HCT116 (cell line): ENCODE data around the gene KRT33A. TPM values are rescaled to one million over a fixed set of nuclear protein-coding genes. Genes with fewer than 3 reads are reported as not detected.

Source experiments
- ATAC-seq: fragments of 200-7000 bp; cut with Tn5 transposase; 2 replicates; pipeline ENCODE4 v1.9.1; 2020; ENCODE audit warnings: mild to moderate bottlenecking, moderate library complexity
- BruUV-seq: library from RNA; stranded (reverse); fragments of 400-500 nt; replicated peaks from 2 replicates; lab custom pipeline; 2021; lab: Mats Ljungman, UMichigan
- CTCF ChIA-PET: fragments of 300-600 bp; sonication (Branson Sonifier 250); formaldehyde crosslinking; loops from one replicate; lab custom pipeline; 2021; ENCODE audit warnings: antibody characterized with exemption; lab: Charles Lee
- POLR2A ChIA-PET: fragments of 300-600, 350-600 bp; sonication (Branson Sonifier 250); formaldehyde crosslinking; loops from one replicate; lab custom pipeline; 2021; ENCODE audit warnings: antibody characterized with exemption; lab: Charles Lee
- RAD21 ChIA-PET, 2 experiments: fragments of 300-600 bp; sonication (Branson Sonifier 250); formaldehyde crosslinking; loops; one replicate each; lab custom pipeline; 2023; ENCODE audit warnings: low total read pairs in 2 of 2; ENCODE audit not compliant: uncharacterized antibody in 2 of 2, unreplicated experiment in 2 of 2, low non-redundant PET in 1 of 2; lab: Charles Lee
- DNase-seq: peaks from one replicate; pipeline ENCODE4 v3.0.0-alpha.2; 2010; ENCODE audit warnings: low read depth, low spot score
- H2AFZ ChIP-seq: fragments of 200-600 bp; shearing (Covaris generic), sonication (generic); 2 replicates; pipeline ENCODE4 v1.6.1; 2017; ENCODE audit warnings: low read depth, mixed run types, mixed read lengths, antibody characterized with exemption, low read length; ENCODE audit not compliant: poor library complexity, severe bottlenecking
- H3K27ac ChIP-seq: 2 replicates; pipeline ENCODE4 v1.5.1; 2012; ENCODE audit warnings: low read depth, low read length
- H3K27me3 ChIP-seq: fragments of 200-600 bp; sonication (generic); 2 replicates; pipeline ENCODE4 v1.6.1; 2016; ENCODE audit warnings: mixed run types, low read length, mixed read lengths; ENCODE audit not compliant: insufficient read depth
- H3K36me3 ChIP-seq, 2 experiments: fragments of 200-500 bp in 1 of 2; fragments of 200-600 bp in 1 of 2; sonication (Bioruptor generic) in 1 of 2; sonication (generic) in 1 of 2; 2 replicates each; pipeline versions ENCODE4 v1.5.1 to v1.6.1; 2014 to 2016; ENCODE audit warnings: low read length in 2 of 2, inconsistent platforms in 1 of 2, mixed read lengths in 1 of 2, mixed run types in 1 of 2; ENCODE audit not compliant: insufficient read depth in 2 of 2, control insufficient read depth in 1 of 2
- H3K4me1 ChIP-seq, 2 experiments: fragments of 200-600 bp in 1 of 2; sonication (generic) in 1 of 2; 2 replicates each; pipeline versions ENCODE4 v1.5.1 to v1.6.1; 2012 to 2017; ENCODE audit warnings: low read length in 2 of 2, inconsistent platforms in 1 of 2, mild to moderate bottlenecking in 1 of 2, mixed read lengths in 1 of 2, mixed run types in 1 of 2, moderate library complexity in 1 of 2; ENCODE audit not compliant: insufficient read depth in 2 of 2, control insufficient read depth in 1 of 2
- H3K4me2 ChIP-seq: fragments of 200-600 bp; sonication (generic); 2 replicates; pipeline ENCODE4 v1.6.1; 2017; ENCODE audit warnings: mixed run types, low read length, mixed read lengths
- H3K4me3 ChIP-seq, 2 experiments: fragments of 200-600 bp in 1 of 2; sonication (generic) in 1 of 2; replicated peaks in 1 of 2; 2 replicates each; pipeline ENCODE4 v1.5.1; 2011 to 2016; ENCODE audit warnings: low read length in 2 of 2, control low read depth in 1 of 2, low read depth in 1 of 2, mild to moderate bottlenecking in 1 of 2, mixed read lengths in 1 of 2, mixed run types in 1 of 2
- H3K79me2 ChIP-seq: fragments of 200-600 bp; sonication (generic); 2 replicates; pipeline ENCODE4 v1.6.1; 2017; ENCODE audit warnings: mild to moderate bottlenecking, mixed run types, low read length, moderate library complexity, mixed read lengths; ENCODE audit not compliant: insufficient read depth
- H3K9ac ChIP-seq: fragments of 200-600 bp; sonication (generic); 2 replicates; pipeline ENCODE4 v1.6.1; 2016; ENCODE audit warnings: low read length, mixed read lengths
- H3K9me2 ChIP-seq: fragments of 200-600 bp; sonication (generic), shearing (Covaris generic); 2 replicates; pipeline ENCODE4 v1.6.1; 2017; ENCODE audit warnings: mixed run types, mild to moderate bottlenecking, moderate library complexity; ENCODE audit not compliant: insufficient read depth
- H3K9me3 ChIP-seq, 2 experiments: fragments of 200-500 bp in 1 of 2; fragments of 200-600 bp in 1 of 2; sonication (Bioruptor generic) in 1 of 2; sonication (generic) in 1 of 2; 2 replicates each; pipeline ENCODE4 v1.6.1; 2014 to 2017; ENCODE audit warnings: low read length in 2 of 2, mixed read lengths in 2 of 2, inconsistent platforms in 1 of 2, low read depth in 1 of 2, mild to moderate bottlenecking in 1 of 2, mixed run types in 1 of 2, moderate library complexity in 1 of 2; ENCODE audit not compliant: control insufficient read depth in 1 of 2, insufficient read depth in 1 of 2
- H4K20me1 ChIP-seq: fragments of 200-600 bp; sonication (generic), shearing (Covaris generic); 2 replicates; pipeline ENCODE4 v1.6.1; 2017; ENCODE audit warnings: mixed run types, mild to moderate bottlenecking, moderate library complexity; ENCODE audit not compliant: insufficient read depth
- ATF3 ChIP-seq: IDR thresholded peaks from 2 replicates; pipeline ENCODE4 v1.6.1; 2012
- CEBPB ChIP-seq: IDR thresholded peaks from 2 replicates; pipeline ENCODE4 v1.6.1; 2012; ENCODE audit warnings: low read depth
- CTCF ChIP-seq, 3 experiments: fragments of 200-600 bp in 1 of 3; sonication (generic) in 1 of 3; IDR thresholded peaks in 2 of 3; conservative IDR thresholded peaks in 1 of 3; 2 replicates each; pipeline ENCODE4 v1.5.1; 2012 to 2017; ENCODE audit warnings: low read depth in 2 of 3, low read length in 2 of 3, antibody characterized with exemption in 1 of 3, borderline replicate concordance in 1 of 3, control low read depth in 1 of 3, mild to moderate bottlenecking in 1 of 3, mixed read lengths in 1 of 3, mixed run types in 1 of 3, moderate library complexity in 1 of 3; ENCODE audit not compliant: insufficient read depth in 1 of 3
- EGR1 ChIP-seq: IDR thresholded peaks from 2 replicates; pipeline ENCODE4 v1.6.1; 2012; ENCODE audit warnings: low read depth
- ELF1 ChIP-seq: IDR thresholded peaks from 2 replicates; pipeline ENCODE4 v1.6.1; 2012; ENCODE audit warnings: low read depth, borderline replicate concordance
- EZH2 ChIP-seq: fragments of 200-600 bp; sonication (generic); IDR thresholded peaks from 2 replicates; pipeline ENCODE4 v1.6.1; 2017; ENCODE audit warnings: antibody characterized with exemption, mixed run types
- POLR2A ChIP-seq: IDR thresholded peaks from 2 replicates; pipeline ENCODE4 v1.7.0; 2011; ENCODE audit warnings: borderline replicate concordance; ENCODE audit not compliant: insufficient read depth, insufficient read length; ENCODE audit errors: extremely low read depth
- POLR2AphosphoS5 ChIP-seq: IDR thresholded peaks from 2 replicates; pipeline ENCODE4 v1.6.1; 2011; ENCODE audit warnings: mild to moderate bottlenecking, low read depth, low read length, moderate library complexity
- RAD21 ChIP-seq: IDR thresholded peaks from 2 replicates; pipeline ENCODE4 v1.6.1; 2012; ENCODE audit warnings: low read depth, mild to moderate bottlenecking
- SP1 ChIP-seq: IDR thresholded peaks from 2 replicates; pipeline ENCODE4 v1.6.1; 2012; ENCODE audit warnings: low read depth
- SRF ChIP-seq: IDR thresholded peaks from 2 replicates; pipeline ENCODE4 v1.6.1; 2012; ENCODE audit warnings: low read depth
- ZBTB33 ChIP-seq: IDR thresholded peaks from 2 replicates; pipeline ENCODE4 v1.6.1; 2011; ENCODE audit warnings: mild to moderate bottlenecking, low read length, moderate library complexity; ENCODE audit not compliant: insufficient replicate concordance; ENCODE audit errors: extremely low read depth
- ZFX ChIP-seq: fragments of 450-650 bp; IDR thresholded peaks from 2 replicates; pipeline ENCODE4 v1.6.1; 2017
- ZNF274 ChIP-seq: fragments of 200-500 bp; sonication (Bioruptor generic); IDR thresholded peaks from 2 replicates; pipeline ENCODE4 v1.6.1; 2014; ENCODE audit warnings: mild to moderate bottlenecking, low read depth, low read length, inconsistent platforms
- intact Hi-C: fragments of 100-400 bp; cut with micrococcal nuclease; formaldehyde crosslinking; loops from 2 replicates; pipeline ENCODE4 v1.10.0; 2022
- total RNA-seq: library from RNA; stranded (reverse); gene quantifications from one replicate; pipeline ENCODE4 v1.2.1, GENCODE V29; 2021; ENCODE audit not compliant: unreplicated experiment

The KRT33A gene
- total RNA-seq, 1 experiment from 2014 or later, result not detected

GRCh38 chr17:41390411-41390938 is 39.8 kb upstream of the KRT33A start:
- no peaks in the 10 kb centered on the region for H4K20me1 ChIP-seq
- RAD21 ChIA-PET, result no interaction called here
- H3K79me2 ChIP-seq, result no peaks in the 10 kb centered on the region
- no peak overlapping the region for H3K4me3 ChIP-seq
- peaks cover 2 to 17% of the 10 kb centered on the region in 2 experiments; a peak in 2 of 4 replicates for H3K4me1 ChIP-seq
- DNase-seq (no peak), ATAC-seq (no peak)
- no peak overlapping the region for H3K9ac ChIP-seq
- CTCF ChIA-PET, result no interaction called here
- H3K27me3 ChIP-seq, result no peaks in the 10 kb centered on the region
- no peak overlapping the region for H3K27ac ChIP-seq
- POLR2A ChIA-PET, result no interaction called here
- peaks cover 4 to 12% of the 10 kb centered on the region in 2 experiments; a peak in 1 of 4 replicates for H3K9me3 ChIP-seq
- BruUV-seq, result no TSS peak
- H3K36me3 ChIP-seq, result no peaks in the 10 kb centered on the region
- no peak for TF ChIP-seq RAD21
- TF ChIP-seq POLR2AphosphoS5, result no peak
- no peak for TF ChIP-seq CEBPB
- TF ChIP-seq SRF, result no peak
- no peak for TF ChIP-seq ZFX
- TF ChIP-seq CTCF (IDR thresholded peaks at IDR 0.05 in 2 of 3, conservative IDR thresholded peaks at IDR 0.05 in 1 of 3; ENCODE audit: borderline replicate concordance in 1 of 3, insufficient read depth in 1 of 3, low read depth in 2 of 3, low read length in 2 of 3), result no peak
- no peaks in the 10 kb centered on the region for H3K9me2 ChIP-seq
- H2AFZ ChIP-seq, result no peak overlapping the region
- H3K4me2 ChIP-seq, result no peak overlapping the region
- intact Hi-C loops, result no loop called here

- no peak overlapping the region for H2AFZ ChIP-seq
- CTCF ChIA-PET, result no interaction called here
- H3K4me1 ChIP-seq, result peaks cover 0 to 5% of the 10 kb centered on the region in 2 experiments; a peak in 2 of 4 replicates
- H3K36me3 ChIP-seq, result no peaks in the 10 kb centered on the region
- peaks cover 4 to 12% of the 10 kb centered on the region in 2 experiments; a peak in 1 of 4 replicates for H3K9me3 ChIP-seq
- H3K9ac ChIP-seq, result no peak overlapping the region
- DNase-seq, result no peak
- RAD21 ChIA-PET, result no interaction called here
- intact Hi-C loops, result no loop called here
- H4K20me1 ChIP-seq, result no peaks in the 10 kb centered on the region
- H3K9me2 ChIP-seq, result no peaks in the 10 kb centered on the region
- H3K27ac ChIP-seq, result no peak overlapping the region
- no peak overlapping the region for H3K4me2 ChIP-seq
- ATAC-seq, result no peak
- H3K4me3 ChIP-seq, result no peak overlapping the region
- no peaks in the 10 kb centered on the region for H3K79me2 ChIP-seq
- POLR2A ChIA-PET, result no interaction called here
- BruUV-seq, result no TSS peak
- no peaks in the 10 kb centered on the region for H3K27me3 ChIP-seq
- TF ChIP-seq ZNF274 (no peak), ZBTB33 (no peak), ZFX (no peak), ELF1 (no peak), EZH2 (no peak), EGR1 (no peak), ATF3 (no peak), SP1 (no peak), POLR2A (no peak), RAD21 (no peak), CTCF (IDR thresholded peaks at IDR 0.05 in 2 of 3, conservative IDR thresholded peaks at IDR 0.05 in 1 of 3; ENCODE audit: borderline replicate concordance in 1 of 3, insufficient read depth in 1 of 3, low read depth in 2 of 3, low read length in 2 of 3) (no peak)
Measured at GRCh38 chr17:41387670-41388069, 37.0 kb upstream of the KRT33A start.
